ENCODE measurements around the gene VEZF1.

VEZF1 gene

GRCh38 chr17:57924677-57925076, 63.4 kb downstream of the VEZF1 start:
- Histone ChIP-seq H3K27ac (peak overlapping the region; percentile 87), H3K9me3 (ENCODE audit: severe bottlenecking) (no peaks in the 10 kb centered on the region), H3K36me3 (no peaks in the 10 kb centered on the region), H3K4me3 (ENCODE audit: low read depth, low read length) (no peak overlapping the region), H3K27me3 (ENCODE audit: insufficient read depth, low read depth, severe bottlenecking) (no peaks in the 10 kb centered on the region)
- DNase-seq, result no peak
- TF ChIP-seq CTCF (IDR thresholded peaks at IDR 0.05; ENCODE audit: low read depth, low read length), result no peak
